ENCODE data around the gene LAMB3. TPM values are rescaled to one million over a fixed set of nuclear protein-coding genes. Genes with fewer than 3 reads are reported as not detected.
A peak's percentile ranks its signal among the peaks of the same experiment; 100 is the strongest.

The LAMB3 gene
- total RNA-seq, 1 experiment from 2014 or later: 70.2 TPM

- H3K9me3 ChIP-seq (ENCODE audit: control insufficient read depth in 1 of 2, insufficient read depth in 1 of 2, low read depth in 1 of 2, low read length in 2 of 2): no peaks in the 10 kb centered on the region
- H4K20me1 ChIP-seq (ENCODE audit: insufficient read depth): no peaks in the 10 kb centered on the region
- peaks cover 11% of the 10 kb centered on the region; the same call in 1 of the 2 replicates for H3K27me3 ChIP-seq (ENCODE audit: insufficient read depth, low read length)
- no peaks in the 10 kb centered on the region for H3K79me2 ChIP-seq (ENCODE audit: insufficient read depth, low read length)
- ChIA-PET POLR2A (no interaction called here), RAD21 (ENCODE audit: low non-redundant PET in 1 of 2, low total read pairs in 2 of 2, uncharacterized antibody in 2 of 2, unreplicated experiment in 2 of 2) (interaction anchor here (1.0 kb wide), 2 partner anchors 58 to 123 kb away, joined by 3 read pairs; no protein-coding TSS in a partner anchor), CTCF (interaction anchor here (0.6 to 1.8 kb wide), 18 partner anchors 8 to 367 kb away, joined by 3 to 13 read pairs (median 4); partner anchors contain the start of gene CAMK1G)
- H2AFZ ChIP-seq (ENCODE audit: low read depth, low read length, poor library complexity, severe bottlenecking): peak overlapping the region; percentile 90
- ATAC-seq: peak; percentile 69
- H3K4me1 ChIP-seq (ENCODE audit: control insufficient read depth in 1 of 2, insufficient read depth in 2 of 2, low read length in 2 of 2): peaks cover 0 to 6% of the 10 kb centered on the region in 2 experiments; a peak in 1 of 4 replicates
- no peak overlapping the region for H3K27ac ChIP-seq (ENCODE audit: low read depth, low read length)
- H3K36me3 ChIP-seq (ENCODE audit: control insufficient read depth in 1 of 2, insufficient read depth in 2 of 2, low read length in 2 of 2): no peaks in the 10 kb centered on the region
- peak overlapping the region; percentile 56 for H3K4me2 ChIP-seq (ENCODE audit: low read length)
- intact Hi-C loops (cut with micrococcal nuclease): loop anchor here (1.0 to 2.0 kb wide), 3 partner anchors 57 to 177 kb away; no protein-coding TSS in a partner anchor
- no peak overlapping the region for H3K9ac ChIP-seq (ENCODE audit: low read length)
- DNase-seq (ENCODE audit: low read depth, low spot score): peak; percentile 87
- TF ChIP-seq ATF3 (IDR thresholded peaks at IDR 0.05) (no peak), RAD21 (IDR thresholded peaks at IDR 0.05; ENCODE audit: low read depth) (peak; percentile 84), POLR2A (IDR thresholded peaks at IDR 0.05; ENCODE audit: borderline replicate concordance, extremely low read depth, insufficient read depth, insufficient read length) (no peak), YY1 (IDR thresholded peaks at IDR 0.05; ENCODE audit: extremely low read depth, insufficient replicate concordance, low read depth, low read length) (peak; percentile 38), CBX3 (IDR thresholded peaks at IDR 0.05; ENCODE audit: low read depth) (peak; percentile 41; the same call in 1 of the 2 replicates), SIN3A (IDR thresholded peaks at IDR 0.05; ENCODE audit: low read depth) (no peak), FOSL1 (IDR thresholded peaks at IDR 0.05; ENCODE audit: low read depth) (no peak), CTCF (IDR thresholded peaks at IDR 0.05 in 2 of 3, conservative IDR thresholded peaks at IDR 0.05 in 1 of 3; ENCODE audit: borderline replicate concordance in 1 of 3, insufficient read depth in 1 of 3, low read depth in 2 of 3, low read length in 2 of 3) (peak; percentile 87 to 90 (median 87))
- TF ChIP-seq, protein P1, sequence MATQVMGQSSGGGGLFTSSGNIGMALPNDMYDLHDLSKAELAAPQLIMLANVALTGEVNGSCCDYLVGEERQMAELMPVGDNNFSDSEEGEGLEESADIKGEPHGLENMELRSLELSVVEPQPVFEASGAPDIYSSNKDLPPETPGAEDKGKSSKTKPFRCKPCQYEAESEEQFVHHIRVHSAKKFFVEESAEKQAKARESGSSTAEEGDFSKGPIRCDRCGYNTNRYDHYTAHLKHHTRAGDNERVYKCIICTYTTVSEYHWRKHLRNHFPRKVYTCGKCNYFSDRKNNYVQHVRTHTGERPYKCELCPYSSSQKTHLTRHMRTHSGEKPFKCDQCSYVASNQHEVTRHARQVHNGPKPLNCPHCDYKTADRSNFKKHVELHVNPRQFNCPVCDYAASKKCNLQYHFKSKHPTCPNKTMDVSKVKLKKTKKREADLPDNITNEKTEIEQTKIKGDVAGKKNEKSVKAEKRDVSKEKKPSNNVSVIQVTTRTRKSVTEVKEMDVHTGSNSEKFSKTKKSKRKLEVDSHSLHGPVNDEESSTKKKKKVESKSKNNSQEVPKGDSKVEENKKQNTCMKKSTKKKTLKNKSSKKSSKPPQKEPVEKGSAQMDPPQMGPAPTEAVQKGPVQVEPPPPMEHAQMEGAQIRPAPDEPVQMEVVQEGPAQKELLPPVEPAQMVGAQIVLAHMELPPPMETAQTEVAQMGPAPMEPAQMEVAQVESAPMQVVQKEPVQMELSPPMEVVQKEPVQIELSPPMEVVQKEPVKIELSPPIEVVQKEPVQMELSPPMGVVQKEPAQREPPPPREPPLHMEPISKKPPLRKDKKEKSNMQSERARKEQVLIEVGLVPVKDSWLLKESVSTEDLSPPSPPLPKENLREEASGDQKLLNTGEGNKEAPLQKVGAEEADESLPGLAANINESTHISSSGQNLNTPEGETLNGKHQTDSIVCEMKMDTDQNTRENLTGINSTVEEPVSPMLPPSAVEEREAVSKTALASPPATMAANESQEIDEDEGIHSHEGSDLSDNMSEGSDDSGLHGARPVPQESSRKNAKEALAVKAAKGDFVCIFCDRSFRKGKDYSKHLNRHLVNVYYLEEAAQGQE (IDR thresholded peaks at IDR 0.05; ENCODE audit: low read depth): no peak
- no peak overlapping the region for H3K4me3 ChIP-seq (replicated peaks in 1 of 2; ENCODE audit: low read depth in 1 of 2, low read length in 2 of 2)
- H3K9me2 ChIP-seq (ENCODE audit: insufficient read depth): no peaks in the 10 kb centered on the region
- BruUV-seq (replicated peaks): no TSS peak
Observed at GRCh38 chr1:209569455-209570207, 82.6 kb downstream of the LAMB3 start.
